Measurements from ENCODE around the gene C2CD3. TPM values are rescaled to one million over a fixed set of nuclear protein-coding genes. Genes with fewer than 3 reads are reported as not detected.

C2CD3 gene
- total RNA-seq, 2 donors from 2014 or later = 19.9 to 25.7 TPM

DNA sequence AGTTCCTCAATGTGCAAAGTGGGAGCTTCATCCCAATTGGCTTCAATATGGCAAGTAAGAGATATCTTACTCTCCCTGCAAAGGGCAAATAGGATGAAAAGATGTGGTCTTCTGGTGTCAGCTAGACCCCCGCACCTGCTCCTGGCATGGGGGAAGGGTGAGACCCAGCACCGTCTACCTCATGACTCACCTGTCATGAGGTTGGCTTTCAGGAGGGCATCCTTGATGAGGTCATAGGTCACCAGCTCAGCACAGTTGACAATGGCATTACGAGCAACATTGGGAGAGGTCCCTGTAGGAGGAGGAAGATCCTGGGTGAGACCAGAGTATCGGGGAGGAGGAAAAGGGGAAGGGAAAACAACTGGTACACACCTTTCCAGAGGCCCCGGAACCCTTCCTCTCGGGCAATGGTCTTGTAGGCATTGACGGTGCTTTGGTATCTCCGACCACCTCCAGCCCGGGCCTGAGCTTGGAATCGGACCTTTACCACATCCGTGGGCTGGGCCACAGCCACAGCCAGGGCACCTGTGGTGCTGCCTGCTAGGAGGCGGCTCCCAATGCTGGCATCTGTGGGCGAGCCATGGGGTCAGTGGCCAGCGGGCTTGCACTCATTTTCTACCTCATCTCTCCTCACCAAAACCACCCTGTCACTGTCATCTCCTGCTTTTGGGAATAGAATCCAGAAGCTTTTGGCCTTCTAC lies 194.2 kb downstream of the C2CD3 start:
- Histone ChIP-seq H3K4me3 (no peak overlapping the region), H3K9me3 (no peaks in the 10 kb centered on the region), H3K27me3 (no peaks in the 10 kb centered on the region), H3K4me1 (peaks cover 14% of the 10 kb centered on the region), H3K27ac (no peak overlapping the region), H3K9ac (ENCODE audit: low read depth in 2 of 2, low read length in 2 of 2) (no peak overlapping the region), H3K36me3 (peaks cover 18% of the 10 kb centered on the region)
- no peak for TF ChIP-seq CTCF (IDR thresholded peaks at IDR 0.05)
- no peak for DNase-seq
- intact Hi-C loops (cut with DNase I) = no loop called here

DNA sequence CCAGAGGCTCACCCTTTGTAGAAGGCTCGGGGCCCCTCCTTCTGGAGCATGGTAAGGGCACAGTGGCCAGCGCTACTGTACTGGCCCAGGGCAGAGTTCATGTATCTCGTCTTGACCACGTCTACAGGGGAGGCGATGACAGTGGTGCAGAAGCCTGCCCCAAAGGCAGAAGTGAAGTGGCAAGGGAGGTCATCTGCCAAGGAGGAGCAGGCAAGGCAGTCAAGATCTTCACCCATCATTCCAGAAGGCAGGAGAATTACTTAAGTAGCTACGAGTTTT lies 195.4 kb downstream of the C2CD3 start:
- TF ChIP-seq CTCF (IDR thresholded peaks at IDR 0.05) = no peak
- Histone ChIP-seq H3K9me3 (no peaks in the 10 kb centered on the region), H3K27me3 (no peaks in the 10 kb centered on the region), H3K27ac (no peak overlapping the region), H3K36me3 (peaks cover 18% of the 10 kb centered on the region), H3K4me3 (no peak overlapping the region), H3K9ac (ENCODE audit: low read depth in 2 of 2, low read length in 2 of 2) (no peak overlapping the region), H3K4me1 (peaks cover 14% of the 10 kb centered on the region)
- intact Hi-C loops (cut with DNase I) = no loop called here
- no peak for DNase-seq

DNA sequence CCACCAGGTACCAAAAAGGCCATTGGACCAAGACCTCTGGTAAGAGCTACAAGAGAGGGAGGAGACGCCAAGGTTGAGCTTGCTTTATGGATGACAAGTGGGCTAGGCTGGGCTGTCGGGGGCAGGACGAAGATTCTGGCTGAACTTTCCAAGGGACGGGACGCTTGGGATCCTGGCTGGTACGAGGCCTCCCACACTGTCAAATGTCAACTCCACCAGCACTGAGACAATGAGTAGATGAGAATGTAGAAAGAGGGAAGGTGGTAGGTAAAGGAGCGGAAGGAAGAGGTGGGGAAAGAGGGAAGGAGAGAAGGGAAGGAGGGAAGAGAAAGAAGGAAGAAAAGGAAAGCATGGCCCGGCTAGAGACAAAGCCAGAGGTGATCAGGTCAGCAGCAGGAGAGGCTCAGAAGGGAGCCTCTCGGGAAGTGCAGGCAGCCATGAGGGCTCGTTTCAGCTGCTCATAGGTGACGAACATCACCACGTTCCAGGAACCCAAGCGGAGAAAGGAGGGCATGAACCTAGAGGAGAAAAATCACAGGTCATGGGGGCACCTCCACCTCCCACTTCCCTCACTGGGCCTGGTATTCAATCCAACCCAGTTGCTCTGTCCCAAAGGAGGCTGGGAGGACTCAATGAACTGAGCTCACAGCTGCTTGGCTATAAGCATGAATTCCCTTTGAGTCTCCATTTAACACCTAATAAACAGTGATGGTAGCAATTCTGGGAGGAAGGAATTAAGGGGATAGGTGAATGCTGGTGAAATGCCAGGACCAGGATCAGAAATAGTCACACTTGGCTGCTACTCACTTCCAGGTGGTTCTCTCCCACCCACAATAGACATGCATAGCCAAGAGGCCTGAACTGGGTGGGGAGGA lies 196.0 kb downstream of the C2CD3 start:
- Histone ChIP-seq H3K4me3 (no peak overlapping the region), H3K27ac (no peak overlapping the region), H3K9ac (ENCODE audit: low read depth in 2 of 2, low read length in 2 of 2) (no peak overlapping the region), H3K27me3 (no peaks in the 10 kb centered on the region), H3K36me3 (peaks cover 18% of the 10 kb centered on the region), H3K9me3 (no peaks in the 10 kb centered on the region), H3K4me1 (peaks cover 14% of the 10 kb centered on the region)
- DNase-seq = peak; percentile 16
- intact Hi-C loops (cut with DNase I) = no loop called here
- no peak for TF ChIP-seq CTCF (IDR thresholded peaks at IDR 0.05)

DNA sequence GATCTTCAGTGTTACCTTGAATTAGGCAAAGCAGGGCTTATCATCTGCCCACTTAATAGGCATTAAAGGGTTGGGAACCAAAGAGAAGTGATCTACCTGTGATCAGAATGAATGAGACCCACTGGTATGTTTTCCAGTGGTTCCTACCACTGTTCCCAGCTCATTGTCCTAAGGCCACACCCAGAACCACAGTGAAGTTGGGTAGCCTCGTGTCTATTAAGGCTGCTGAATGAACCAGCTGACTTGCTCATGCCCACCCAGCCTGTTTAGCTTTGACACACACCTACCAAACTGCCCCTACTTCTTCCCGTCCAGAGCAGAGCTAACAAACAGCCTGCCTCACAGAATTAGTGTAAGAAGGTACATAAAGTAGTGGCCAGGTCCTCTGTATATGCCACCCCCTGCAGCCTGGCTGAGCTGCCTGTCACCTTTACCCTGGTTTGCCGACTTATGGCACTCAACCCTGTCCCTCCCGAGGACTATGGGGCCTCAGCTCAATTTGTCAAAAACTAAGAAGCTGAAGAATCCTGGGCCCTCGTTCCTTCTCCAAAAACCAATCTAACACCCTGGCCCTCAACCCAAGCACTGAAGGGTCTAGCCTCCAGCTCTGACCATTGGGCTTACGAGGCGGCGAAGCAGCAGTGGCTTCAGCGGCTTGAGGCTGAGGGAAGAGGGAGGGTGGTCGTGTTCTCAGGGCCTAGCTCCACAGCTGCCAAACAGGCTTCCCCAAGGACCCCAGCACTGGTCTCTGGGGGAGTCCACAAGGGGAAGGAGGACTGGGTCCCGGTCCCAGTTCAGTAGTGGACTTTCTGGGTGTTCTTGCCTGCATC lies 198.0 kb downstream of the C2CD3 start:
- Histone ChIP-seq H3K9ac (ENCODE audit: low read depth in 2 of 2, low read length in 2 of 2) (no peak overlapping the region), H3K4me3 (no peak overlapping the region), H3K27ac (no peak overlapping the region), H3K9me3 (no peaks in the 10 kb centered on the region), H3K27me3 (no peaks in the 10 kb centered on the region), H3K4me1 (peaks cover 7% of the 10 kb centered on the region), H3K36me3 (peaks cover 18% of the 10 kb centered on the region)
- DNase-seq = no peak
- no peak for TF ChIP-seq CTCF (IDR thresholded peaks at IDR 0.05)
- intact Hi-C loops (cut with DNase I) = no loop called here

- no peak overlapping the region for H3K9ac ChIP-seq (ENCODE audit: low read depth in 2 of 2, low read length in 2 of 2)
- no peak for DNase-seq
- no peaks in the 10 kb centered on the region for H3K9me3 ChIP-seq
- no peak overlapping the region for H3K4me3 ChIP-seq
- H3K4me1 ChIP-seq = peaks cover 7% of the 10 kb centered on the region
- H3K27ac ChIP-seq = no peak overlapping the region
- no peaks in the 10 kb centered on the region for H3K27me3 ChIP-seq
- intact Hi-C loops (cut with DNase I) = no loop called here
- TF ChIP-seq CTCF (IDR thresholded peaks at IDR 0.05) = no peak
- peaks cover 18% of the 10 kb centered on the region for H3K36me3 ChIP-seq
Observed at GRCh38 chr11:73972187-73972586, 198.6 kb downstream of the C2CD3 start.

All from colonic mucosa (tissue), 4 donors.